ENCODE data around the gene HNF1B.

GRCh38 chr17:37745801-37746426, 1.1 kb upstream of the HNF1B start:
- TF ChIP-seq, protein P1, sequence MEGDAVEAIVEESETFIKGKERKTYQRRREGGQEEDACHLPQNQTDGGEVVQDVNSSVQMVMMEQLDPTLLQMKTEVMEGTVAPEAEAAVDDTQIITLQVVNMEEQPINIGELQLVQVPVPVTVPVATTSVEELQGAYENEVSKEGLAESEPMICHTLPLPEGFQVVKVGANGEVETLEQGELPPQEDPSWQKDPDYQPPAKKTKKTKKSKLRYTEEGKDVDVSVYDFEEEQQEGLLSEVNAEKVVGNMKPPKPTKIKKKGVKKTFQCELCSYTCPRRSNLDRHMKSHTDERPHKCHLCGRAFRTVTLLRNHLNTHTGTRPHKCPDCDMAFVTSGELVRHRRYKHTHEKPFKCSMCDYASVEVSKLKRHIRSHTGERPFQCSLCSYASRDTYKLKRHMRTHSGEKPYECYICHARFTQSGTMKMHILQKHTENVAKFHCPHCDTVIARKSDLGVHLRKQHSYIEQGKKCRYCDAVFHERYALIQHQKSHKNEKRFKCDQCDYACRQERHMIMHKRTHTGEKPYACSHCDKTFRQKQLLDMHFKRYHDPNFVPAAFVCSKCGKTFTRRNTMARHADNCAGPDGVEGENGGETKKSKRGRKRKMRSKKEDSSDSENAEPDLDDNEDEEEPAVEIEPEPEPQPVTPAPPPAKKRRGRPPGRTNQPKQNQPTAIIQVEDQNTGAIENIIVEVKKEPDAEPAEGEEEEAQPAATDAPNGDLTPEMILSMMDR (IDR thresholded peaks at IDR 0.05) = no peak
- TF ChIP-seq POLR2A (IDR thresholded peaks at IDR 0.05) = no peak

All from uterus (tissue), 2 donors.